Nephron progenitor cell (in vitro differentiated cells): ENCODE measurements around the gene PHETA1.

ENCODE experiments used
- DNase-seq: peaks from one replicate; pipeline ENCODE4 v3.0.0; 2021
- H3K27ac Mint-ChIP-seq: 2 replicates; pipeline ENCODE4 v1.8.0; 2021; ENCODE audit warnings: mild to moderate bottlenecking, moderate library complexity, mixed read lengths
- H3K27me3 Mint-ChIP-seq: 2 replicates; pipeline ENCODE4 v1.8.0; 2021; ENCODE audit warnings: mild to moderate bottlenecking, low read depth, mixed read lengths; ENCODE audit not compliant: poor library complexity
- H3K36me3 Mint-ChIP-seq: 2 replicates; pipeline ENCODE4 v1.8.0; 2021; ENCODE audit warnings: low read depth, mixed read lengths
- H3K4me1 Mint-ChIP-seq: 2 replicates; pipeline ENCODE4 v1.8.0; 2021; ENCODE audit warnings: mixed read lengths
- H3K4me3 Mint-ChIP-seq: 2 replicates; pipeline ENCODE4 v1.8.0; 2021; ENCODE audit warnings: mild to moderate bottlenecking, moderate library complexity, mixed read lengths
- H3K9me3 Mint-ChIP-seq: 2 replicates; pipeline ENCODE4 v1.8.0; 2021; ENCODE audit warnings: mild to moderate bottlenecking, moderate library complexity, mixed read lengths
- TF ChIP-seq, protein P1 (sequence below): fragments of 200-600 bp; sonication (generic); IDR thresholded peaks from 2 replicates; pipeline ENCODE4 v1.5.0; 2021; ENCODE audit warnings: antibody characterized with exemption

PHETA1 gene

DNA sequence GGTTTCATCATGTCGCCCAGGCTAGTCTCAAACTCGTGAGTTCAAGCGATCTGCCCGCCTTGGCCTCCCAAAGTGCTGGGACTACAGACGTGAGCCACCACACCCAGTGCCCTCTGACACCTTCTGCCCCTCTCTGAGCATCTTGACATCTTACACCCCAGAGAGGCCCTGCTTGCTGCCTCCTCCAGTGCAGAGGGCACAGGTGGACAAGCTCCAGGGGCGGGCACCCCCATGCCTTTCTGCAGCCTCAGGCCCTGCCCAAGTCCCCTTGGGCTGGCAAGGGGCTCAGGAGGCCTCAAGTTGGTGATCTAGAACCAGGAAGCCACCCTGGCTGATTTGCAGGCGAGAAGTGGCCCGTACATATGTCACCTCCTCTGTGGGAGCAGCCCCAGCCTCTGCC is 25.6 kb upstream of the PHETA1 start:
- Mint-ChIP-seq H3K27ac (no peak overlapping the region), H3K9me3 (no peaks in the 10 kb centered on the region), H3K4me1 (peaks cover under 1% of the 10 kb centered on the region), H3K4me3 (no peak overlapping the region), H3K36me3 (no peaks in the 10 kb centered on the region), H3K27me3 (peaks cover 12% of the 10 kb centered on the region)
- TF ChIP-seq, protein P1, sequence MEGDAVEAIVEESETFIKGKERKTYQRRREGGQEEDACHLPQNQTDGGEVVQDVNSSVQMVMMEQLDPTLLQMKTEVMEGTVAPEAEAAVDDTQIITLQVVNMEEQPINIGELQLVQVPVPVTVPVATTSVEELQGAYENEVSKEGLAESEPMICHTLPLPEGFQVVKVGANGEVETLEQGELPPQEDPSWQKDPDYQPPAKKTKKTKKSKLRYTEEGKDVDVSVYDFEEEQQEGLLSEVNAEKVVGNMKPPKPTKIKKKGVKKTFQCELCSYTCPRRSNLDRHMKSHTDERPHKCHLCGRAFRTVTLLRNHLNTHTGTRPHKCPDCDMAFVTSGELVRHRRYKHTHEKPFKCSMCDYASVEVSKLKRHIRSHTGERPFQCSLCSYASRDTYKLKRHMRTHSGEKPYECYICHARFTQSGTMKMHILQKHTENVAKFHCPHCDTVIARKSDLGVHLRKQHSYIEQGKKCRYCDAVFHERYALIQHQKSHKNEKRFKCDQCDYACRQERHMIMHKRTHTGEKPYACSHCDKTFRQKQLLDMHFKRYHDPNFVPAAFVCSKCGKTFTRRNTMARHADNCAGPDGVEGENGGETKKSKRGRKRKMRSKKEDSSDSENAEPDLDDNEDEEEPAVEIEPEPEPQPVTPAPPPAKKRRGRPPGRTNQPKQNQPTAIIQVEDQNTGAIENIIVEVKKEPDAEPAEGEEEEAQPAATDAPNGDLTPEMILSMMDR, result no peak
- no peak for DNase-seq

DNA sequence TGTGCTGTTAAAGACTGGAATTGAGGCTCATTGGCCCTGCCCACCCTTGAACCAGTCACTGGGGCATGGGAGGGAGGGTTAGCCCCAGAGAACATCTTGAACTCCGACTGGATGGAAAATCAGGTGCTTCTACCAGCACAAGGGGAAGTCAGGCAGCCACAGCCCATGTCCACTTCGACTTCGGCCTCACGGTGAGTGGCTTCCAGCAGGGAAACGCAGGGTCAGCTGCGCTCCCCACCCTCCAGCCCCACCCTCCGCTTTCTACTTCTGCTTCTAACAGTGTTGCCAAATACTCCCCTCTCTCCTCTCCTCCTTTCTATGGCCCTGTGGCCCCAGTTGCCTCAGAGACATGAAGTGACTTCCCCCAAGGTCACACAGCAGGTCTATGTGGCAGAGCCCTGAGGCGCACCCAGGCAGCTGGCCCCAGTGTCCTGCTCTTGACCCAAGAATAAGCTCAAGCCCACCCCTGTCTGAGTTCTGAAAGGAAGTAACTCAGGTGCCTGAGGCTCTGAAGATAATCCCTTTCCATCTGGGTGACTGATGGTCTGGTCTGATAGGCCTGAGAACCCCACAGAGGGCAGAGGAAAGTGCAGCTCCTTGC is 24.9 kb upstream of the PHETA1 start:
- no peak overlapping the region for H3K4me3 Mint-ChIP-seq
- DNase-seq, result no peak
- H3K27ac Mint-ChIP-seq, result no peak overlapping the region
- H3K4me1 Mint-ChIP-seq, result peaks cover 6% of the 10 kb centered on the region
- no peaks in the 10 kb centered on the region for H3K36me3 Mint-ChIP-seq
- no peaks in the 10 kb centered on the region for H3K9me3 Mint-ChIP-seq
- H3K27me3 Mint-ChIP-seq, result peaks cover 16% of the 10 kb centered on the region
- TF ChIP-seq, protein P1, result no peak

DNA sequence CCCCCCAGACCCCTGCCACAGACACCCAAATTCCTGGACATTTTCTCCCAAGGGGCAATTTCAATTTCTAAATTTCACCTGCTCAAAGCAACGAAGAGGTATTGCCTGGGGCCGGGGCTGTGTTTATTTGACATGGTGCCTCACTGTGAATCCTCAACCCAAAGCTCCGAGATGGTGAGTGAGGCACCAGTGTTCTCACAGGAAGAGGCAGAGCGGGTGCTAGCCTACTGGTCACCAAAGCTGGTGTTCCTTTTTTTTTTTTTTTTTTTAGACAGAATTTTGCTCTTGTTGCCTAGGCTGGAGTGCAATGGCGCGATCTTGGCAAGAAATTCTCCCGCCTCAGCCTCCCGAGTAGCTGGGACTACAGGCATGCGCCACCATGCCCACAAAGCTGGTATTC is 22.0 kb upstream of the PHETA1 start:
- Mint-ChIP-seq H3K27ac (peak overlapping the region; percentile 92), H3K36me3 (no peaks in the 10 kb centered on the region), H3K4me3 (no peak overlapping the region), H3K27me3 (peaks cover 25% of the 10 kb centered on the region), H3K4me1 (peaks cover 24% of the 10 kb centered on the region), H3K9me3 (no peaks in the 10 kb centered on the region)
- DNase-seq, result no peak
- TF ChIP-seq, protein P1, result no peak

DNA sequence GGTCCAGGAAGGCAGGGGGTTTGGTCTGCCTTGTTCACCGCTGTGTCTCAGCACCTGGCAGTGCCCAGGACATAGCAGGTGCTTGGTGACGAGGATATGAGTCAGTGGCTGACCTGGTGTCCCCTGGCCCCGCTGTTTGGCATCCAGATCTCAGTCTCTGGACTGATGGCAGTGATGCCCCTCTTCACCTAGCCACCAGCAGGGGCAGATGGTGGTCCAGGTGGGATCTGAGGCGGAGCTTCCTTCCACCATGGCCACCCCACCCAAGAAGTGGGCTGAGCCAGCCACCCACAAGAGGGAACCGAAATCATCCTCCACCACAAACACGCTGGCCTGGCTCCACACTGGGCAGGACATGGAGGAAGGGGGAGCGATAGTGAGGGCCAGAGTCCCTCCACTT is 20.7 kb upstream of the PHETA1 start:
- peaks cover 30% of the 10 kb centered on the region for H3K27me3 Mint-ChIP-seq
- H3K4me1 Mint-ChIP-seq, result peaks cover 33% of the 10 kb centered on the region
- TF ChIP-seq, protein P1, result no peak
- H3K36me3 Mint-ChIP-seq, result no peaks in the 10 kb centered on the region
- peak overlapping the region; percentile 53 for H3K27ac Mint-ChIP-seq
- H3K9me3 Mint-ChIP-seq, result no peaks in the 10 kb centered on the region
- H3K4me3 Mint-ChIP-seq, result no peak overlapping the region
- no peak for DNase-seq

DNA sequence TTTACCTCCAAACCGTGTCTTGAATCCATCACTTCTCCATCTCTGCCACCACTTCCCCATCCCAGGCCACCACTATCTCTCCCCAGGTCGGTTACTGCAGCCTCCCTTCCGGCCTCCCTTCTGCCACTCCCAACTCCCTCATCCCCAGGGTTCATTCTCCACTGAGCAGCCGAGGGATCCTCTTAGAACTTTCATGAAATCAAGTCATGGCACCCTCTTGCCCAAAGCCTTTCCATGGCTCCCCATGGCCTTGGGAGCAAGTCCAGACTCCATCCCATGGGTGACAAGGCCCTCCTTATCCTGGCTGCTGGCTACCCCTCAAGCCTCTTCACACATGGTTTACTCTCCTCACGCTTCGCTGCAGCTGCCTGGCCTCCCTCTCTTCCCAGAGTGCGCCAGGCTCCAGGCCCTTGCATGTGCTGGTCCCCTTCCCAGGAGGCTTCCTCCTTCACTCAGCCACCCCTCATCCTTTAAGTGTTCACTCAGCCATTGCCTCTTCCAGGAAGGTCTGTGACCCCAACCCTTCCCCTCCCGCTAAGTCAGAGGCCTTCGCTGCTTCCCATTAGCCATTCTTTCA is 18.9 kb upstream of the PHETA1 start:
- Mint-ChIP-seq H3K36me3 (no peaks in the 10 kb centered on the region), H3K9me3 (no peaks in the 10 kb centered on the region), H3K27me3 (peaks cover 36% of the 10 kb centered on the region), H3K27ac (peak overlapping the region; percentile 52), H3K4me1 (peaks cover 33% of the 10 kb centered on the region), H3K4me3 (no peak overlapping the region)
- TF ChIP-seq, protein P1, result no peak
- DNase-seq, result peak; percentile 48

DNA sequence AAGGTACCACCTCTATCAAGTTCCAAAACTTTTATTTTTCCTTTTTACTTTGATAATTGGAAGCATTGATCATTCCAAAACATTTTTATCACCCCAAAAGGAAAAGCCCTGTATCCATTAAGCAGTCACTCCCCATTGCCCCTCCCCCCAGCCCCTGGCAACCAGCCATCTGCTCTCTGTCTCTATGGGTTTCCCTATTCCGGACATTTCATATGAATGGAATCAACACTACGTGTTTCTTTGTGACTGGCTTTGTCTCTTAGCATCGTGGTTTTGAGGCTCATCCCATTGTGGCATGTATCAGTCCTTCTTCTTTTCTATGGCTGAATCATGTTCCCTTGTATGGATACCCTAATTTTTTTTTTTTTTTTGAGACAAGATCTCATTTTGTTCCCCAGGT is 18.0 kb upstream of the PHETA1 start:
- TF ChIP-seq, protein P1, result no peak
- no peak overlapping the region for H3K27ac Mint-ChIP-seq
- H3K4me1 Mint-ChIP-seq, result peaks cover 33% of the 10 kb centered on the region
- no peaks in the 10 kb centered on the region for H3K9me3 Mint-ChIP-seq
- DNase-seq, result no peak
- H3K27me3 Mint-ChIP-seq, result peaks cover 33% of the 10 kb centered on the region
- no peak overlapping the region for H3K4me3 Mint-ChIP-seq
- H3K36me3 Mint-ChIP-seq, result no peaks in the 10 kb centered on the region
